Mucosa of descending colon (tissue), 3 donors: Measurements from ENCODE around the gene DHX35. TPM values are rescaled to one million over a fixed set of nuclear protein-coding genes. Genes with fewer than 3 reads are reported as not detected.

ENCODE experiments used
- ATAC-seq: fragments of 200-7000 bp; cut with Tn5 transposase; one replicate; pipeline ENCODE4 v1.9.1; 2020; ENCODE audit warnings: mild to moderate bottlenecking, moderate library complexity
- DNase-seq, 3 donors: peaks; one replicate each; pipeline ENCODE4 v3.0.0-alpha.2; 2020
- H3K36me3 ChIP-seq: fragments of 200-600 bp; one replicate; pipeline ENCODE4 v1.8.0; 2021; ENCODE audit warnings: low read depth, mild to moderate bottlenecking
- H3K4me1 ChIP-seq: fragments of 200-600 bp; one replicate; pipeline ENCODE4 v1.8.0; 2021; ENCODE audit warnings: low read depth, mild to moderate bottlenecking
- H3K4me3 ChIP-seq: fragments of 200-600 bp; one replicate; pipeline ENCODE4 v1.8.0; 2021; ENCODE audit warnings: mild to moderate bottlenecking
- H3K9me3 ChIP-seq: fragments of 200-600 bp; one replicate; pipeline ENCODE4 v1.8.0; 2021; ENCODE audit warnings: mild to moderate bottlenecking
- intact Hi-C, 2 donors: fragments of 100-400 bp; cut with DNase I in 1 of 2; cut with micrococcal nuclease in 1 of 2; formaldehyde crosslinking; loops; one replicate each; pipeline versions ENCODE4 v1.11.0 to v1.11.1; 2022; cut with DNase I, micrococcal nuclease
- long read RNA-seq, 2 donors: library from polyadenylated mRNA; unstranded; transcript quantifications; one replicate each; pipeline ENCODE4 v2.0.0, GENCODE V29; 2019 to 2021
- total RNA-seq, 3 donors: library from RNA; stranded (reverse); fragmentation: NEBNext Ultra II Directional in 2 of 3; extraction: Animal tissue kit (Norgen Biotek cat#: 25700) in 2 of 3; gene quantifications; one replicate each; pipeline versions ENCODE4 v1.2.1 to v1.2.4, GENCODE V29; 2021 to 2023
- TF ChIP-seq, protein P1 (sequence below): fragments of 200-600 bp; IDR thresholded peaks from one replicate; pipeline ENCODE4 v1.8.0; 2022; ENCODE audit warnings: antibody characterized with exemption, mild to moderate bottlenecking
- donor health status: DM: no; HTN: no; CAD: no; lungs with moderate emphysema.
- donor health status: DM: no; HTN: no; CAD: no.
- donor health status: DM: no; HTN: yes; CAD: no.

Gene DHX35
- total RNA-seq: 10 to 100 TPM; 14.8 to 16.4 (median 16.3) TPM
- long read RNA-seq, donor 1, transcript DHX35-201 (22 exons, 3,325 nt): major isoform, 8 of 22 reads
- long read RNA-seq, donor 1, partial matches to known transcripts: 0 of 22 reads
- long read RNA-seq, donor 1, other reads (novel, unspliced or antisense): 12 of 22 reads
- long read RNA-seq, donor 2, partial matches to known transcripts: 1 of 4 reads
- long read RNA-seq, donor 2, other reads (novel, unspliced or antisense): 2 of 4 reads

DNA sequence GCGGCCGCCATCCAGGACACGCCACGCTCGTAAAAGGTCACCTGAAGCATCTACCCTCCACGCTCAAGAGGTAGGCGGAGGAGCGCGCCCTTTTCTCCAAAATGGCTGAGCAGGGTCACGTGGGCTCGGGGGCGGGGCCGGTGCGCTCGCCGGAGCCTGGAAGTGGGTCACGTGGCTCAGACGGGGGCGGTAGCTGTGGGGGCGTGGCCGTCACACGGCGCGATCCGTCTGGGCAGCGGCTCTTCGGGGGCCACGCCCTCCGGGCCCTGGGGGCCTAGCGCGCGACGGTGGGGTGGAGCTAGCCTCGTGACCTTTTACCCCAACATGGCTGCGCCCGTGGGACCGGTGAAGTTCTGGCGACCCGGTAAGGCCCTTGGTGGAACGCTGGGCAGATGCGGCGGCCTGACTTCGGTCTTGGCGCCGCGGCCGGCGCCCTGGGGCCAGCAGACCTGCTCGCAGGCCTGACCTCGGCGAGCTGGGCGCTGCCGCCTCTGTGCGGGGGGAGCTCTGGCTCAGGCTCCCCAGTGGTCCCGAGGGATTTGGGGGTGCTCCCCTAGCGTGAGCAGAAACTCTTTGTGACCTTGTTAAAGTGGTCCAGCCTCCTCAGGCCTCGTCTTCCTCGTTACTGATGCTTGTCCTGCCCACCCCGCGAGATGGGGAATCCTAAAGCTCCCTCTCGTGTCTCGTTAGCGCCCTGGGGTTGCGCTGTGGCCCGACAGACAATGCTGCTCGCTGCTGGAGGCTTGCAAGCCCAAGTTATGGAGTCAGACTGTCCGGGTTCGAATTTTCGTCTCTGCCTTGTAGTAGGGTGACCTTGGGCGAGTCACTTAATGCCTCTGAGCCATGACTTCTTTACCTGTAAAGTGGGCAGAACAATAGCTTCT is at the start of gene DHX35:
Gene DHX35 (plus strand): TSS at position 301 of the 884 bp plus-strand sequence. CDS start 24 bp downstream, at position 325.
- DNase-seq (peak; percentile 99 to 100 (median 99)), ATAC-seq (peak; percentile 100)
- H3K9me3 ChIP-seq: no peaks in the 10 kb centered on the region
- TF ChIP-seq, protein P1, sequence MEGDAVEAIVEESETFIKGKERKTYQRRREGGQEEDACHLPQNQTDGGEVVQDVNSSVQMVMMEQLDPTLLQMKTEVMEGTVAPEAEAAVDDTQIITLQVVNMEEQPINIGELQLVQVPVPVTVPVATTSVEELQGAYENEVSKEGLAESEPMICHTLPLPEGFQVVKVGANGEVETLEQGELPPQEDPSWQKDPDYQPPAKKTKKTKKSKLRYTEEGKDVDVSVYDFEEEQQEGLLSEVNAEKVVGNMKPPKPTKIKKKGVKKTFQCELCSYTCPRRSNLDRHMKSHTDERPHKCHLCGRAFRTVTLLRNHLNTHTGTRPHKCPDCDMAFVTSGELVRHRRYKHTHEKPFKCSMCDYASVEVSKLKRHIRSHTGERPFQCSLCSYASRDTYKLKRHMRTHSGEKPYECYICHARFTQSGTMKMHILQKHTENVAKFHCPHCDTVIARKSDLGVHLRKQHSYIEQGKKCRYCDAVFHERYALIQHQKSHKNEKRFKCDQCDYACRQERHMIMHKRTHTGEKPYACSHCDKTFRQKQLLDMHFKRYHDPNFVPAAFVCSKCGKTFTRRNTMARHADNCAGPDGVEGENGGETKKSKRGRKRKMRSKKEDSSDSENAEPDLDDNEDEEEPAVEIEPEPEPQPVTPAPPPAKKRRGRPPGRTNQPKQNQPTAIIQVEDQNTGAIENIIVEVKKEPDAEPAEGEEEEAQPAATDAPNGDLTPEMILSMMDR: no peak
- peaks cover 12% of the 10 kb centered on the region for H3K4me1 ChIP-seq
- H3K4me3 ChIP-seq: peak within 1 kb of the TSS; percentile 91
- intact Hi-C loops: no loop called here
- H3K36me3 ChIP-seq: no peaks in the 10 kb centered on the region

GRCh38 chr20:38915355-38915754 is 46.8 kb upstream of the DHX35 start:
- no peak for DNase-seq
- TF ChIP-seq, protein P1: no peak
- no peaks in the 10 kb centered on the region for H3K36me3 ChIP-seq

DNA sequence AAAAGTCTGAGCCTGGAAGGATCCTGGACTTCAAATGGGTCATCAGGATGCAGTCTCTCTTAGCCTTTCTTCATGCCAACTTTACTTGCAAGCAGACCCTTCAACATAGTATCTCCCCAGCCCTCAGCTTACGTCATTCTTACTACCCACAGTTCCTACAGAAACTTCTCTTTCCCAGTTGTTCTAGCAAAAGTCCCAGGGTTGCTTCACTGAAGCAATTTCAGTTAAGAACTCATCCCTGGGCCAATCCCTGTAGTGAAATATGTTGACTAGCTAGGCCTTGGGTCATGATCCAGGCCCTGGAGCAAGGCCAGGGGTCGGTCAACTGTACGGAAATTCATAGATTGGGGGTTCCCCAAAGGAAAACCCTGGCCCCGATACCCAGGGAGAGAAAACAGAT is 44.5 kb upstream of the DHX35 start:
- intact Hi-C loops: no loop called here
- ATAC-seq: no peak
- no peak for DNase-seq
- H3K4me1 ChIP-seq: no peaks in the 10 kb centered on the region
- H3K4me3 ChIP-seq: no peak overlapping the region
- H3K36me3 ChIP-seq: no peaks in the 10 kb centered on the region
- no peaks in the 10 kb centered on the region for H3K9me3 ChIP-seq
- TF ChIP-seq, protein P1: no peak

More at GRCh38 chr20:38915355-38915754, 46.8 kb upstream of the DHX35 start:
- H3K4me1 ChIP-seq: no peaks in the 10 kb centered on the region
- intact Hi-C loops: no loop called here
- no peaks in the 10 kb centered on the region for H3K9me3 ChIP-seq
- H3K4me3 ChIP-seq: no peak overlapping the region
- ATAC-seq: no peak

GRCh38 chr20:38918172-38918571 is 44.0 kb upstream of the DHX35 start:
- no peaks in the 10 kb centered on the region for H3K9me3 ChIP-seq
- intact Hi-C loops: no loop called here
- no peak overlapping the region for H3K4me3 ChIP-seq
- no peaks in the 10 kb centered on the region for H3K4me1 ChIP-seq
- TF ChIP-seq, protein P1: no peak
- DNase-seq: no peak
- no peaks in the 10 kb centered on the region for H3K36me3 ChIP-seq
- no peak for ATAC-seq

- no peaks in the 10 kb centered on the region for H3K9me3 ChIP-seq
- no peak overlapping the region for H3K4me3 ChIP-seq
- H3K36me3 ChIP-seq: no peaks in the 10 kb centered on the region
- no peaks in the 10 kb centered on the region for H3K4me1 ChIP-seq
- intact Hi-C loops: loop anchor here in 1 of 2 donors (10.0 kb wide), 1 partner anchor 125 kb away; no protein-coding TSS in a partner anchor
- DNase-seq: no peak
- TF ChIP-seq, protein P1: no peak
- no peak for ATAC-seq
Observed at GRCh38 chr20:38919683-38920082, 42.5 kb upstream of the DHX35 start.
